ENCODE data around the gene DPY30.
"Not testable (repeated sequence)": the region's sequence is repeated elsewhere in the genome, so short reads cannot be mapped to it uniquely, and the experiment has no call there.

DPY30 gene

GRCh38 chr2:32039447-32040219, at the start of gene DPY30:
DPY30 (minus strand) TSS chr2:32039805; CDS start chr2:32039456, 349 bp downstream.
- peak; percentile 92 for DNase-seq (ENCODE audit: low spot score)

GRCh38 chr2:32074134-32074506, 34.5 kb upstream of the DPY30 start:
- DNase-seq (ENCODE audit: low spot score): no peak

GRCh38 chr2:32067549-32067948, 27.9 kb upstream of the DPY30 start:
- no peak for DNase-seq (ENCODE audit: low spot score)

- no peak for DNase-seq (ENCODE audit: low spot score)
These were observed 25.1 kb upstream of the DPY30 start for GRCh38 chr2:32064713-32065112.

- DNase-seq (ENCODE audit: low spot score): peak; percentile 9
These were observed 24.5 kb upstream of the DPY30 start for GRCh38 chr2:32064021-32064601.

GRCh38 chr2:32063310-32064020, 23.9 kb upstream of the DPY30 start, which contains the start of gene SPAST:
SPAST (plus strand) TSS chr2:32063556; CDS start chr2:32063832, 276 bp downstream.
- DNase-seq (ENCODE audit: low spot score): peak; percentile 96

GRCh38 chr2:32061973-32062861, 22.6 kb upstream of the DPY30 start:
- no peak for DNase-seq (ENCODE audit: low spot score)

- DNase-seq (ENCODE audit: low spot score): no peak
These were observed 21.8 kb upstream of the DPY30 start for GRCh38 chr2:32061430-32061829.

- no peak for DNase-seq (ENCODE audit: low spot score)
These were observed 20.7 kb upstream of the DPY30 start for GRCh38 chr2:32060266-32060665.

- no peak for DNase-seq (ENCODE audit: low spot score)
These were observed 18.5 kb upstream of the DPY30 start for GRCh38 chr2:32058130-32058529.

GRCh38 chr2:32054583-32054982, 15.0 kb upstream of the DPY30 start:
- DNase-seq (ENCODE audit: low spot score): not testable (repeated sequence)

- no peak for DNase-seq (ENCODE audit: low spot score)
These were observed 12.3 kb upstream of the DPY30 start for GRCh38 chr2:32051836-32052439.

GRCh38 chr2:32043561-32043960, 4.0 kb upstream of the DPY30 start:
- DNase-seq (ENCODE audit: low spot score): no peak

GRCh38 chr2:32034198-32034887, 5.3 kb downstream of the DPY30 start:
- not testable (repeated sequence) for DNase-seq (ENCODE audit: low spot score)

- not testable (repeated sequence) for DNase-seq (ENCODE audit: low spot score)
These were observed 20.7 kb downstream of the DPY30 start for GRCh38 chr2:32018789-32019482.

- no peak for DNase-seq (ENCODE audit: low spot score)
These were observed 26.7 kb downstream of the DPY30 start for GRCh38 chr2:32012872-32013271.

GRCh38 chr2:32011485-32011960, 28.1 kb downstream of the DPY30 start:
- no peak for DNase-seq (ENCODE audit: low spot score)

GRCh38 chr2:32010670-32011484, 28.7 kb downstream of the DPY30 start, which contains the start of gene MEMO1:
MEMO1 (minus strand) TSS chr2:32011008; CDS start chr2:32010247, 761 bp downstream.
- peak; percentile 89 for DNase-seq (ENCODE audit: low spot score)

GRCh38 chr2:32010280-32010669, 29.3 kb downstream of the DPY30 start:
- DNase-seq (ENCODE audit: low spot score): peak; percentile 67
